Activated CD4-positive, alpha-beta memory T cell treated with anti-CD3 and anti-CD28 coated beads, Interleukin-2, amount 10 ng/mL, durations not matched to agents 7 days and 5 days (primary cell): Measurements from ENCODE around the gene BCAS3. TPM values are rescaled to one million over a fixed set of nuclear protein-coding genes. Genes with fewer than 3 reads are reported as not detected.

Experiments
- CTCF ChIA-PET: fragments of 350-600 bp; sonication (Branson Sonifier 250); formaldehyde crosslinking; loops from one replicate; lab custom pipeline; 2021; ENCODE audit warnings: antibody characterized with exemption, inconsistent platforms; lab: Charles Lee
- POLR2A ChIA-PET: fragments of 350-600 bp; sonication (Branson Sonifier 250); formaldehyde crosslinking; loops from one replicate; lab custom pipeline; 2021; ENCODE audit warnings: antibody characterized with exemption; lab: Charles Lee
- DNase-seq: peaks from one replicate; pipeline ENCODE4 v3.0.0-alpha.2; 2020
- H3K27ac Mint-ChIP-seq: one replicate; pipeline ENCODE4 v1.8.0; 2021; ENCODE audit warnings: mild to moderate bottlenecking, mixed read lengths
- H3K27me3 Mint-ChIP-seq: one replicate; pipeline ENCODE4 v1.8.0; 2021; ENCODE audit warnings: mixed read lengths
- H3K36me3 Mint-ChIP-seq: one replicate; pipeline ENCODE4 v1.8.0; 2021; ENCODE audit warnings: low read depth, mixed read lengths
- H3K4me1 Mint-ChIP-seq: one replicate; pipeline ENCODE4 v1.8.0; 2021; ENCODE audit warnings: mixed read lengths
- H3K4me3 Mint-ChIP-seq: one replicate; pipeline ENCODE4 v1.8.0; 2021; ENCODE audit warnings: mild to moderate bottlenecking, mixed read lengths
- H3K9me3 Mint-ChIP-seq: one replicate; pipeline ENCODE4 v1.8.0; 2021; ENCODE audit warnings: mixed read lengths
- total RNA-seq, 2 experiments: library from RNA; stranded (reverse); gene quantifications; one replicate each; pipeline ENCODE4 v1.2.3, GENCODE V29; 2021

BCAS3 gene
- total RNA-seq, 2 experiments from 2014 or later = 16.2 to 19.8 TPM

GRCh38 chr17:61334673-61335072 is 657.0 kb downstream of the BCAS3 start:
- Mint-ChIP-seq H3K9me3 (no peaks in the 10 kb centered on the region), H3K4me1 (no peaks in the 10 kb centered on the region), H3K4me3 (no peak overlapping the region), H3K36me3 (no peaks in the 10 kb centered on the region), H3K27me3 (no peaks in the 10 kb centered on the region), H3K27ac (no peak overlapping the region)
- POLR2A ChIA-PET = no interaction called here
- CTCF ChIA-PET = no interaction called here
- DNase-seq = no peak

GRCh38 chr17:61335105-61335844 is 657.6 kb downstream of the BCAS3 start:
- H3K27ac Mint-ChIP-seq = no peak overlapping the region
- CTCF ChIA-PET = interaction anchor here (0.6 kb wide), 1 partner anchor 442 kb away, joined by 3 read pairs; no protein-coding TSS in a partner anchor
- POLR2A ChIA-PET = no interaction called here

GRCh38 chr17:61335845-61336655 is 658.4 kb downstream of the BCAS3 start:
- DNase-seq = no peak
- Mint-ChIP-seq H3K27me3 (no peaks in the 10 kb centered on the region), H3K27ac (no peak overlapping the region), H3K36me3 (no peaks in the 10 kb centered on the region), H3K4me1 (no peaks in the 10 kb centered on the region), H3K4me3 (no peak overlapping the region), H3K9me3 (no peaks in the 10 kb centered on the region)
- ChIA-PET CTCF (interaction anchor here (0.6 kb wide), 1 partner anchor 443 kb away, joined by 3 read pairs; no protein-coding TSS in a partner anchor), POLR2A (no interaction called here)

More at GRCh38 chr17:61335105-61335844, 657.6 kb downstream of the BCAS3 start:
- Mint-ChIP-seq H3K9me3 (no peaks in the 10 kb centered on the region), H3K36me3 (no peaks in the 10 kb centered on the region), H3K4me1 (no peaks in the 10 kb centered on the region), H3K27me3 (no peaks in the 10 kb centered on the region), H3K4me3 (no peak overlapping the region)
- no peak for DNase-seq

GRCh38 chr17:61337290-61337689 is 659.6 kb downstream of the BCAS3 start:
- Mint-ChIP-seq H3K4me1 (no peaks in the 10 kb centered on the region), H3K9me3 (no peaks in the 10 kb centered on the region), H3K27ac (no peak overlapping the region), H3K27me3 (no peaks in the 10 kb centered on the region), H3K36me3 (no peaks in the 10 kb centered on the region), H3K4me3 (no peak overlapping the region)
- CTCF ChIA-PET = no interaction called here
- DNase-seq = no peak
- POLR2A ChIA-PET = no interaction called here

- H3K36me3 Mint-ChIP-seq = no peaks in the 10 kb centered on the region
- CTCF ChIA-PET = no interaction called here
Observed at GRCh38 chr17:61338000-61338798, 660.5 kb downstream of the BCAS3 start.

GRCh38 chr17:61338874-61339478 is 661.3 kb downstream of the BCAS3 start:
- no peaks in the 10 kb centered on the region for H3K27me3 Mint-ChIP-seq
- no peak for DNase-seq
- no peaks in the 10 kb centered on the region for H3K36me3 Mint-ChIP-seq
- no peak overlapping the region for H3K4me3 Mint-ChIP-seq
- ChIA-PET CTCF (no interaction called here), POLR2A (no interaction called here)
- H3K4me1 Mint-ChIP-seq = no peaks in the 10 kb centered on the region
- H3K9me3 Mint-ChIP-seq = no peaks in the 10 kb centered on the region
- no peak overlapping the region for H3K27ac Mint-ChIP-seq

More at GRCh38 chr17:61338000-61338798, 660.5 kb downstream of the BCAS3 start:
- H3K9me3 Mint-ChIP-seq = no peaks in the 10 kb centered on the region
- H3K27ac Mint-ChIP-seq = no peak overlapping the region
- H3K27me3 Mint-ChIP-seq = no peaks in the 10 kb centered on the region
- no peak overlapping the region for H3K4me3 Mint-ChIP-seq
- H3K4me1 Mint-ChIP-seq = no peaks in the 10 kb centered on the region
- POLR2A ChIA-PET = no interaction called here
- no peak for DNase-seq

GRCh38 chr17:61340431-61341209 is 663.0 kb downstream of the BCAS3 start:
- Mint-ChIP-seq H3K4me3 (no peak overlapping the region), H3K4me1 (no peaks in the 10 kb centered on the region), H3K9me3 (no peaks in the 10 kb centered on the region), H3K36me3 (no peaks in the 10 kb centered on the region), H3K27ac (no peak overlapping the region), H3K27me3 (no peaks in the 10 kb centered on the region)
- ChIA-PET CTCF (no interaction called here), POLR2A (no interaction called here)
- DNase-seq = no peak

- CTCF ChIA-PET = no interaction called here
- no peaks in the 10 kb centered on the region for H3K9me3 Mint-ChIP-seq
Observed at GRCh38 chr17:61343576-61343975, 665.9 kb downstream of the BCAS3 start.

GRCh38 chr17:61345061-61345460 is 667.4 kb downstream of the BCAS3 start:
- no peaks in the 10 kb centered on the region for H3K27me3 Mint-ChIP-seq
- H3K4me1 Mint-ChIP-seq = no peaks in the 10 kb centered on the region
- ChIA-PET POLR2A (no interaction called here), CTCF (no interaction called here)
- no peaks in the 10 kb centered on the region for H3K36me3 Mint-ChIP-seq
- no peaks in the 10 kb centered on the region for H3K9me3 Mint-ChIP-seq
- no peak overlapping the region for H3K27ac Mint-ChIP-seq
- no peak for DNase-seq
- H3K4me3 Mint-ChIP-seq = no peak overlapping the region

More at GRCh38 chr17:61343576-61343975, 665.9 kb downstream of the BCAS3 start:
- H3K4me1 Mint-ChIP-seq = no peaks in the 10 kb centered on the region
- H3K27ac Mint-ChIP-seq = no peak overlapping the region
- no peaks in the 10 kb centered on the region for H3K27me3 Mint-ChIP-seq
- H3K4me3 Mint-ChIP-seq = no peak overlapping the region
- DNase-seq = no peak
- no peaks in the 10 kb centered on the region for H3K36me3 Mint-ChIP-seq
- POLR2A ChIA-PET = no interaction called here

- DNase-seq = no peak
- CTCF ChIA-PET = no interaction called here
- H3K27ac Mint-ChIP-seq = no peak overlapping the region
- no peaks in the 10 kb centered on the region for H3K36me3 Mint-ChIP-seq
- POLR2A ChIA-PET = no interaction called here
- no peaks in the 10 kb centered on the region for H3K9me3 Mint-ChIP-seq
- no peak overlapping the region for H3K4me3 Mint-ChIP-seq
- H3K4me1 Mint-ChIP-seq = no peaks in the 10 kb centered on the region
- H3K27me3 Mint-ChIP-seq = no peaks in the 10 kb centered on the region
Observed at GRCh38 chr17:61345825-61346666, 668.4 kb downstream of the BCAS3 start.

GRCh38 chr17:61349350-61349749 is 671.7 kb downstream of the BCAS3 start:
- CTCF ChIA-PET = interaction anchor here (1.4 kb wide), 1 partner anchor 10 kb away, joined by 3 read pairs; no protein-coding TSS in a partner anchor

More at GRCh38 chr17:61349350-61349749, 671.7 kb downstream of the BCAS3 start:
- no peak overlapping the region for H3K27ac Mint-ChIP-seq
- POLR2A ChIA-PET = no interaction called here
- H3K36me3 Mint-ChIP-seq = no peaks in the 10 kb centered on the region
- no peaks in the 10 kb centered on the region for H3K4me1 Mint-ChIP-seq
- no peaks in the 10 kb centered on the region for H3K27me3 Mint-ChIP-seq
- no peak for DNase-seq
- H3K4me3 Mint-ChIP-seq = no peak overlapping the region
- H3K9me3 Mint-ChIP-seq = no peaks in the 10 kb centered on the region
